Bronchial epithelial cell (primary cell): ENCODE measurements around the gene CNOT1. TPM values are rescaled to one million over a fixed set of nuclear protein-coding genes. Genes with fewer than 3 reads are reported as not detected.

Experiments
- DNase-seq: peaks from one replicate; pipeline ENCODE4 v3.0.0-alpha.2; 2010; ENCODE audit warnings: low read depth
- FAIRE-seq: peaks from 2 replicates; lab custom pipeline; 2011; peaks lifted over from hg19 to GRCh38; lab: Jason Lieb, UNC
- H3K27me3 ChIP-seq: 2 replicates; pipeline ENCODE4 v1.5.1; 2011; ENCODE audit warnings: low read length; ENCODE audit not compliant: control insufficient read depth, insufficient read depth
- H3K36me3 ChIP-seq: 2 replicates; pipeline ENCODE4 v1.5.1; 2011; ENCODE audit warnings: low read length; ENCODE audit not compliant: control insufficient read depth, insufficient read depth
- H3K4me3 ChIP-seq: 2 replicates; pipeline ENCODE4 v1.5.1; 2011; ENCODE audit warnings: mild to moderate bottlenecking, low read depth, low read length, control low read depth
- CTCF ChIP-seq: IDR thresholded peaks from 2 replicates; pipeline ENCODE4 v1.5.1; 2011; ENCODE audit warnings: mild to moderate bottlenecking, moderate library complexity, low read length, control low read depth, inconsistent platforms; ENCODE audit not compliant: insufficient read depth, severe bottlenecking
- total RNA-seq: library from RNA; depleted of rRNA; stranded (reverse); fragments of >200 nt; gene quantifications from 2 replicates; pipeline ENCODE4 v1.2.1, GENCODE V29; 2014

The CNOT1 gene
- total RNA-seq, 1 donor from 2014 or later: 113 TPM

- Histone ChIP-seq H3K27me3 (peaks cover 2% of the 10 kb centered on the region), H3K4me3 (peak within 1 kb of the TSS; percentile 6), H3K36me3 (no peaks in the 10 kb centered on the region)
- DNase-seq (peak; percentile 80), FAIRE-seq (no peak)
- TF ChIP-seq CTCF: no peak
Measured at GRCh38 chr16:58499615-58500351, 129.8 kb downstream of the CNOT1 start, which contains the start of gene NDRG4. TSS of gene NDRG4 (plus strand) at chr16:58500143. CDS start at chr16:58500249, 106 bp downstream.

- Histone ChIP-seq H3K27me3 (peaks cover 2% of the 10 kb centered on the region), H3K36me3 (no peaks in the 10 kb centered on the region), H3K4me3 (no peak overlapping the region)
- no peak for FAIRE-seq
- no peak for TF ChIP-seq CTCF
- DNase-seq: no peak
Measured at GRCh38 chr16:58499092-58499511, 130.5 kb downstream of the CNOT1 start.

GRCh38 chr16:58498341-58499091, 131.1 kb downstream of the CNOT1 start:
- no peak for DNase-seq
- no peak overlapping the region for H3K4me3 ChIP-seq
- peaks cover 2% of the 10 kb centered on the region for H3K27me3 ChIP-seq
- no peaks in the 10 kb centered on the region for H3K36me3 ChIP-seq
- peak; percentile 52 for FAIRE-seq
- TF ChIP-seq CTCF: no peak

- no peaks in the 10 kb centered on the region for H3K36me3 ChIP-seq
- no peak for DNase-seq
- no peak overlapping the region for H3K4me3 ChIP-seq
- no peak for FAIRE-seq
- H3K27me3 ChIP-seq: peaks cover 2% of the 10 kb centered on the region
- TF ChIP-seq CTCF: no peak
Measured at GRCh38 chr16:58497935-58498334, 131.7 kb downstream of the CNOT1 start.

GRCh38 chr16:58497468-58497867, 132.2 kb downstream of the CNOT1 start:
- Histone ChIP-seq H3K27me3 (peaks cover 2% of the 10 kb centered on the region), H3K36me3 (no peaks in the 10 kb centered on the region), H3K4me3 (no peak overlapping the region)
- DNase-seq (no peak), FAIRE-seq (no peak)
- TF ChIP-seq CTCF: no peak
